ENCODE results near the gene ITPR2.

Gene ITPR2

GRCh38 chr12:26700430-26700829, 132.6 kb downstream of the ITPR2 start:
- DNase-seq (ENCODE audit: insufficient read length, low spot score) (no peak), FAIRE-seq (no peak)
- no peak for TF ChIP-seq POLR2A (IDR thresholded peaks at IDR 0.05; ENCODE audit: low read depth, low read length)

GRCh38 chr12:26699237-26699636, 133.8 kb downstream of the ITPR2 start:
- FAIRE-seq (peak; percentile 82), DNase-seq (ENCODE audit: insufficient read length, low spot score) (no peak)
- no peak for TF ChIP-seq POLR2A (IDR thresholded peaks at IDR 0.05; ENCODE audit: low read depth, low read length)

- FAIRE-seq, result no peak
Measured at GRCh38 chr12:26698186-26698585, 134.8 kb downstream of the ITPR2 start.

GRCh38 chr12:26697217-26697616, 135.8 kb downstream of the ITPR2 start:
- DNase-seq (ENCODE audit: insufficient read length, low spot score) (no peak), FAIRE-seq (no peak)
- TF ChIP-seq POLR2A (IDR thresholded peaks at IDR 0.05; ENCODE audit: low read depth, low read length), result no peak

More at GRCh38 chr12:26698186-26698585, 134.8 kb downstream of the ITPR2 start:
- TF ChIP-seq POLR2A (IDR thresholded peaks at IDR 0.05; ENCODE audit: low read depth, low read length), result no peak
- DNase-seq (ENCODE audit: insufficient read length, low spot score), result no peak

- no peak for TF ChIP-seq POLR2A (IDR thresholded peaks at IDR 0.05; ENCODE audit: low read depth, low read length)
- FAIRE-seq, result no peak
Measured at GRCh38 chr12:26696613-26697092, 136.3 kb downstream of the ITPR2 start.

GRCh38 chr12:26696048-26696612, 136.9 kb downstream of the ITPR2 start:
- FAIRE-seq, result peak; percentile 80
- no peak for DNase-seq (ENCODE audit: insufficient read length, low spot score)
- TF ChIP-seq POLR2A (IDR thresholded peaks at IDR 0.05; ENCODE audit: low read depth, low read length), result no peak

More at GRCh38 chr12:26696613-26697092, 136.3 kb downstream of the ITPR2 start:
- DNase-seq (ENCODE audit: insufficient read length, low spot score), result no peak

- DNase-seq (ENCODE audit: insufficient read length, low spot score) (no peak), FAIRE-seq (no peak)
- no peak for TF ChIP-seq POLR2A (IDR thresholded peaks at IDR 0.05; ENCODE audit: low read depth, low read length)
Measured at GRCh38 chr12:26694402-26694801, 138.6 kb downstream of the ITPR2 start.

- FAIRE-seq, result no peak
Measured at GRCh38 chr12:26692407-26692806, 140.6 kb downstream of the ITPR2 start.

GRCh38 chr12:26691234-26691970, 141.6 kb downstream of the ITPR2 start:
- peak; percentile 45 for DNase-seq (ENCODE audit: insufficient read length, low spot score)
- TF ChIP-seq POLR2A (IDR thresholded peaks at IDR 0.05; ENCODE audit: low read depth, low read length), result no peak
- peak; percentile 100 for FAIRE-seq

More at GRCh38 chr12:26692407-26692806, 140.6 kb downstream of the ITPR2 start:
- TF ChIP-seq POLR2A (IDR thresholded peaks at IDR 0.05; ENCODE audit: low read depth, low read length), result no peak
- DNase-seq (ENCODE audit: insufficient read length, low spot score), result no peak

- no peak for FAIRE-seq
- TF ChIP-seq POLR2A (IDR thresholded peaks at IDR 0.05; ENCODE audit: low read depth, low read length), result no peak
Measured at GRCh38 chr12:26690601-26691000, 142.4 kb downstream of the ITPR2 start.

GRCh38 chr12:26689281-26689841, 143.6 kb downstream of the ITPR2 start:
- no peak for TF ChIP-seq POLR2A (IDR thresholded peaks at IDR 0.05; ENCODE audit: low read depth, low read length)
- DNase-seq (ENCODE audit: insufficient read length, low spot score), result no peak
- FAIRE-seq, result peak; percentile 30

More at GRCh38 chr12:26690601-26691000, 142.4 kb downstream of the ITPR2 start:
- no peak for DNase-seq (ENCODE audit: insufficient read length, low spot score)

GRCh38 chr12:26688344-26688904, 144.6 kb downstream of the ITPR2 start:
- no peak for DNase-seq (ENCODE audit: insufficient read length, low spot score)
- TF ChIP-seq POLR2A (IDR thresholded peaks at IDR 0.05; ENCODE audit: low read depth, low read length), result no peak
- no peak for FAIRE-seq

GRCh38 chr12:26686408-26686807, 146.6 kb downstream of the ITPR2 start:
- no peak for FAIRE-seq
- no peak for DNase-seq (ENCODE audit: insufficient read length, low spot score)
- TF ChIP-seq POLR2A (IDR thresholded peaks at IDR 0.05; ENCODE audit: low read depth, low read length), result no peak

- DNase-seq (ENCODE audit: insufficient read length, low spot score), result no peak
- no peak for FAIRE-seq
- TF ChIP-seq POLR2A (IDR thresholded peaks at IDR 0.05; ENCODE audit: low read depth, low read length), result no peak
Measured at GRCh38 chr12:26684101-26684500, 148.9 kb downstream of the ITPR2 start.
